Fibroblast of lung (primary cell): ENCODE data around the gene DHDDS. TPM values are rescaled to one million over a fixed set of nuclear protein-coding genes. Genes with fewer than 3 reads are reported as not detected.

Source experiments
- DNase-seq, 2 donors: peaks; one replicate each; pipeline versions ENCODE4 v3.0.0 to v3.0.0-alpha.2; 2010; ENCODE audit warnings: low read depth in 2 of 2
- H2AFZ ChIP-seq: 2 replicates; pipeline ENCODE4 v1.5.1; 2012; ENCODE audit warnings: low read length, control low read depth, inconsistent platforms
- H3K27ac ChIP-seq: 2 replicates; pipeline ENCODE4 v1.5.1; 2011; ENCODE audit warnings: low read length, control low read depth; ENCODE audit not compliant: insufficient read depth
- H3K27me3 ChIP-seq: 2 replicates; pipeline ENCODE4 v1.5.1; 2011; ENCODE audit warnings: mild to moderate bottlenecking, low read length; ENCODE audit not compliant: control insufficient read depth, insufficient read depth
- H3K36me3 ChIP-seq: 2 replicates; pipeline ENCODE4 v1.5.1; 2011; ENCODE audit warnings: low read length; ENCODE audit not compliant: control insufficient read depth, insufficient read depth
- H3K4me1 ChIP-seq: 2 replicates; pipeline ENCODE4 v1.5.1; 2011; ENCODE audit warnings: low read length; ENCODE audit not compliant: control insufficient read depth, insufficient read depth; ENCODE audit errors: extremely low read depth
- H3K4me2 ChIP-seq: 2 replicates; pipeline ENCODE4 v1.5.1; 2011; ENCODE audit warnings: low read length, control low read depth; ENCODE audit not compliant: insufficient read depth; ENCODE audit errors: extremely low read depth
- H3K4me3 ChIP-seq, 4 experiments: fragments of 200-600 bp in 1 of 4; sonication (generic) in 1 of 4; replicated peaks in 1 of 4; 2 replicates each; pipeline ENCODE4 v1.5.1; 2011 to 2016; ENCODE audit warnings: low read length in 4 of 4, low read depth in 3 of 4, mild to moderate bottlenecking in 3 of 4, control low read depth in 2 of 4, inconsistent platforms in 1 of 4, mixed read lengths in 1 of 4; ENCODE audit not compliant: insufficient read depth in 1 of 4; ENCODE audit errors: control extremely low read depth in 1 of 4
- H3K79me2 ChIP-seq: 2 replicates; pipeline ENCODE4 v1.5.1; 2012; ENCODE audit warnings: mild to moderate bottlenecking, low read length, inconsistent platforms; ENCODE audit not compliant: control insufficient read depth, insufficient read depth
- H3K9ac ChIP-seq: 2 replicates; pipeline ENCODE4 v1.5.1; 2011; ENCODE audit warnings: mild to moderate bottlenecking, low read length, control low read depth; ENCODE audit not compliant: insufficient read depth
- H3K9me3 ChIP-seq: 2 replicates; pipeline ENCODE4 v1.5.1; 2012; ENCODE audit warnings: low read depth, low read length; ENCODE audit not compliant: control insufficient read depth, insufficient read depth
- H4K20me1 ChIP-seq: 2 replicates; pipeline ENCODE4 v1.5.1; 2011; ENCODE audit warnings: low read length; ENCODE audit not compliant: control insufficient read depth, insufficient read depth; ENCODE audit errors: extremely low read depth
- EZH2 ChIP-seq: IDR thresholded peaks from 2 replicates; pipeline ENCODE4 v1.5.1; 2012; ENCODE audit warnings: low read length, control low read depth, mild to moderate bottlenecking; ENCODE audit errors: missing control alignments
- polyA plus RNA-seq, 2 donors: library from polyadenylated mRNA; depleted of rRNA in 1 of 2; stranded (reverse) in 1 of 2; unstranded in 1 of 2; fragments of >200 nt; gene quantifications; 2 replicates each; pipeline ENCODE4 v1.2.1, GENCODE V29; 2011 to 2012; ENCODE audit warnings: missing spikeins in 1 of 2
- total RNA-seq: library from RNA; depleted of rRNA; stranded (reverse); fragments of >200 nt; gene quantifications from 2 replicates; pipeline ENCODE4 v1.2.1, GENCODE V29; 2014
- TF ChIP-seq, protein P1 (sequence below), 2 donors: IDR thresholded peaks in 1 of 2; conservative IDR thresholded peaks in 1 of 2; 1 replicate in 1 of 2; 2 replicates in 1 of 2; pipeline ENCODE4 v1.5.1; 2011 to 2012; ENCODE audit warnings: low read length in 2 of 2, control low read depth in 1 of 2, inconsistent platforms in 1 of 2, low read depth in 1 of 2, mild to moderate bottlenecking in 1 of 2

DHDDS gene
- total and polyA plus RNA-seq, 2 donors (not counting 1 experiment from before 2014, with no cell fraction given) = 41.5 to 76.6 TPM

DNA sequence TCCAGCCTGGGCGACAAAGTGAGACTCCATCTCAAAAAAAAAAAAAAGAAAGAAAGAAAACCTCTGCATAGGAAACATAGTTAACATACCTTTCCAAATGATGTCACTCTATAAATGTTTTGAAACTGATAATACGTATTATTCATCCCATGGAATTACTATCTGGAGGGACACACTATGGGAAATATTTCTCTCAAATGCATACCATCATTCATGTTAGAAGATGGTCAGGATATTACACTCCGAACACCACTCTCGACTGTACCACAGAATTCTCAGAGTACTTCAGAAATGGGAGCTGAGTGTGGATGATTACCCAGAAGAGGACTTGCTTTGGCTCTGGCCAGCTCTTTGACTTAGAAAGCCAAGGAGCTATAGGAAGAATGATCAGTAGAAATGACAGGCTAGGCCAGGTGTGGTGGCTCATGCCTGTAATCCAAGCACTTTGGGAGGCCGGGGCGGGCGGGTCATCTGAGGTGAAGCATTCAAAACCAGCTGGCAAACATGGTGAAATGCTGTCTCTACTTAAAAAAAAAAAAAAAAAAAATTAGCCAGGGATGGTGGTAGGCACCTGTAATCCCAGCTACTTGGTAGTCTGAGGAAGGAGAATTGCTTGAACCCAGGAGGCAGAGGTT lies 26.7 kb upstream of the DHDDS start:
- no peak for TF ChIP-seq EZH2
- TF ChIP-seq, protein P1, sequence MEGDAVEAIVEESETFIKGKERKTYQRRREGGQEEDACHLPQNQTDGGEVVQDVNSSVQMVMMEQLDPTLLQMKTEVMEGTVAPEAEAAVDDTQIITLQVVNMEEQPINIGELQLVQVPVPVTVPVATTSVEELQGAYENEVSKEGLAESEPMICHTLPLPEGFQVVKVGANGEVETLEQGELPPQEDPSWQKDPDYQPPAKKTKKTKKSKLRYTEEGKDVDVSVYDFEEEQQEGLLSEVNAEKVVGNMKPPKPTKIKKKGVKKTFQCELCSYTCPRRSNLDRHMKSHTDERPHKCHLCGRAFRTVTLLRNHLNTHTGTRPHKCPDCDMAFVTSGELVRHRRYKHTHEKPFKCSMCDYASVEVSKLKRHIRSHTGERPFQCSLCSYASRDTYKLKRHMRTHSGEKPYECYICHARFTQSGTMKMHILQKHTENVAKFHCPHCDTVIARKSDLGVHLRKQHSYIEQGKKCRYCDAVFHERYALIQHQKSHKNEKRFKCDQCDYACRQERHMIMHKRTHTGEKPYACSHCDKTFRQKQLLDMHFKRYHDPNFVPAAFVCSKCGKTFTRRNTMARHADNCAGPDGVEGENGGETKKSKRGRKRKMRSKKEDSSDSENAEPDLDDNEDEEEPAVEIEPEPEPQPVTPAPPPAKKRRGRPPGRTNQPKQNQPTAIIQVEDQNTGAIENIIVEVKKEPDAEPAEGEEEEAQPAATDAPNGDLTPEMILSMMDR (conservative IDR thresholded peaks at IDR 0.05 in 1 of 2, IDR thresholded peaks at IDR 0.05 in 1 of 2; ENCODE audit: low read depth in 1 of 2, low read length in 2 of 2) = no peak
- no peaks in the 10 kb centered on the region for H3K79me2 ChIP-seq
- no peak overlapping the region for H2AFZ ChIP-seq
- H3K4me2 ChIP-seq = no peak overlapping the region
- H3K27ac ChIP-seq = no peak overlapping the region
- DNase-seq = peak in 1 of 2 donors; percentile 82
- H3K4me3 ChIP-seq = no peak overlapping the region
- peaks cover 11% of the 10 kb centered on the region for H3K27me3 ChIP-seq
- no peaks in the 10 kb centered on the region for H4K20me1 ChIP-seq
- no peaks in the 10 kb centered on the region for H3K4me1 ChIP-seq
- no peaks in the 10 kb centered on the region for H3K9me3 ChIP-seq
- no peak overlapping the region for H3K9ac ChIP-seq
- H3K36me3 ChIP-seq = no peaks in the 10 kb centered on the region

DNA sequence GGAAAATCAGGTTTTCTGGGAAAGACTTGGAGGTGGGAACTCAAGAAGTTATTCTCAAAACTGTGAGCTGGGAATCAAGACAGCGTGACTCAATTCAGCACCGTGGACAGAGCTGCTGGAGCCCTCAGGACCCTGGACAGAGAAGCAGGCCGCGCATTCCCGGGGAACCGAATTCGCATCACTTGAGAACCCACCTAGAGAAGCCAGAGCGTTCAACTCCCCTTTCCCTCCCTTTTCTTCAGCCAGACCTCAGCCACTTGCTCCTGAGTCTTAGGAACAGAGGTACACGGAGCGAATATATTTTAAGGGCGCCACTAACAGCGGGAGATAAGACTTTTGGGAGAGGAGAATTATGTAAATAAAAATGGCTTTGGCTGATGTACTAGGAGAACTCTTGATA lies 23.5 kb upstream of the DHDDS start:
- H3K4me1 ChIP-seq = no peaks in the 10 kb centered on the region
- DNase-seq = peak; percentile 62 to 76

DNA sequence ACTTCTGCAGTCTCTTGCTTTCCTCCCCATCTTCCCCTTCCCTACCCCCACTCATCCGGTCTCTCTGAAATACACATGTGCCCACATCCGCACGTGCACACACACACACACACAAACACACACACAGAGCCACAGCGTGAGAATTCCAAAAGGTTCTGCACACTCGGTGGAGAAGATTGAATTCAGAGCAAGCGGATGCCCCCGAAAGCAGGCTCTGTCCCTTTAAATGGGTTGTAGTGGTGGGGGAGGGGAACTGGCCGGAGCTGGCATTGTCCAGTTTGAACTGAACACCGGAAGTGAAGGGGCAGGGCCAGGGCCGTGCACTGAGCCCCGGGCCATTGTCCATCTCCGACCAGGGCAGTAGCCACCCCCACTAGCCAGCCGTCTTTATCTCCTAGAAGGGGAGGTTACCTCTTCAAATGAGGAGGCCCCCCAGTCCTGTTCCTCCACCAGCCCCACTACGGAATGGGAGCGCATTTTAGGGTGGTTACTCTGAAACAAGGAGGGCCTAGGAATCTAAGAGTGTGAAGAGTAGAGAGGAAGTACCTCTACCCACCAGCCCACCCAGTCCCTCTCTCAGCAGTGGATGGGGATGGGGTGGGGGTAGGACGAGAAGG lies 22.8 kb upstream of the DHDDS start:
- Histone ChIP-seq H3K27me3 (peaks cover 40% of the 10 kb centered on the region), H3K4me3 (no peak overlapping the region), H3K9me3 (no peaks in the 10 kb centered on the region), H2AFZ (no peak overlapping the region), H4K20me1 (no peaks in the 10 kb centered on the region), H3K27ac (no peak overlapping the region), H3K36me3 (no peaks in the 10 kb centered on the region), H3K4me1 (no peaks in the 10 kb centered on the region), H3K4me2 (no peak overlapping the region), H3K9ac (no peak overlapping the region), H3K79me2 (no peaks in the 10 kb centered on the region)
- no peak for DNase-seq
- no peak for TF ChIP-seq EZH2
- TF ChIP-seq, protein P1 (conservative IDR thresholded peaks at IDR 0.05 in 1 of 2, IDR thresholded peaks at IDR 0.05 in 1 of 2; ENCODE audit: low read depth in 1 of 2, low read length in 2 of 2) = no peak

More for the DNA sequence above, 23.5 kb upstream of the DHDDS start:
- H3K27ac ChIP-seq = no peak overlapping the region
- H4K20me1 ChIP-seq = no peaks in the 10 kb centered on the region
- no peak overlapping the region for H3K4me2 ChIP-seq
- H3K27me3 ChIP-seq = peaks cover 40% of the 10 kb centered on the region
- H3K9ac ChIP-seq = no peak overlapping the region
- H3K36me3 ChIP-seq = no peaks in the 10 kb centered on the region
- no peaks in the 10 kb centered on the region for H3K9me3 ChIP-seq
- TF ChIP-seq EZH2 = peak; percentile 69
- TF ChIP-seq, protein P1 (conservative IDR thresholded peaks at IDR 0.05 in 1 of 2, IDR thresholded peaks at IDR 0.05 in 1 of 2; ENCODE audit: low read depth in 1 of 2, low read length in 2 of 2) = no peak
- H2AFZ ChIP-seq = no peak overlapping the region
- no peaks in the 10 kb centered on the region for H3K79me2 ChIP-seq
- no peak overlapping the region for H3K4me3 ChIP-seq
